Measurements from ENCODE around the gene ZNF124. TPM values are rescaled to one million over a fixed set of nuclear protein-coding genes. Genes with fewer than 3 reads are reported as not detected.
"Not testable (repeated sequence)": the region's sequence is repeated elsewhere in the genome, so short reads cannot be mapped to it uniquely, and the experiment has no call there.

Gene ZNF124
- total RNA-seq, 1 donor from 2014 or later, result 19.6 TPM

DNA sequence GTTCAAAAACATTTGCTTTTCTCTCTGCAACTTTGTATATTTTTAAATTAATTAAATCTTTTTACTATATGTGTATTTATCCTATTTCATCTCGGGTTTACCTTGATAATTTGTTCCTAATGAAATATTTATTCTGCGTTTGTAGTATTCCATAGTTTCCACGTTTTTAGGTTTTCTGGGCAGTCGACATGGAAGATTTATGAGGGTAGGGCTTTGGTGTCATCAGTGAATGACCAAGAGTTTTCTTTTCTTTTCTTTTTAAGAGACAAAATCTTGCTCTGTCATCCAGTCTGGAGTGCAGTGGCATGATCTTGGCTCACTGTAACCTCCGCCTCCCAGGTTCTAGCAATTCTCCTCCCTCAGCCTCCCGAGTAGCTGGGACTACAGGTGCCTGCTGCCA is 50.4 kb downstream of the ZNF124 start:
- Mint-ChIP-seq H3K9me3 (ENCODE audit: unreplicated experiment) (peaks cover 3% of the 10 kb centered on the region), H3K4me1 (ENCODE audit: unreplicated experiment) (no peaks in the 10 kb centered on the region), H3K27me3 (ENCODE audit: unreplicated experiment) (no peaks in the 10 kb centered on the region), H3K36me3 (ENCODE audit: unreplicated experiment) (peaks cover 2% of the 10 kb centered on the region), H3K27ac (ENCODE audit: unreplicated experiment) (no peak overlapping the region), H3K4me3 (ENCODE audit: unreplicated experiment) (no peak overlapping the region)
- TF ChIP-seq, protein P1, sequence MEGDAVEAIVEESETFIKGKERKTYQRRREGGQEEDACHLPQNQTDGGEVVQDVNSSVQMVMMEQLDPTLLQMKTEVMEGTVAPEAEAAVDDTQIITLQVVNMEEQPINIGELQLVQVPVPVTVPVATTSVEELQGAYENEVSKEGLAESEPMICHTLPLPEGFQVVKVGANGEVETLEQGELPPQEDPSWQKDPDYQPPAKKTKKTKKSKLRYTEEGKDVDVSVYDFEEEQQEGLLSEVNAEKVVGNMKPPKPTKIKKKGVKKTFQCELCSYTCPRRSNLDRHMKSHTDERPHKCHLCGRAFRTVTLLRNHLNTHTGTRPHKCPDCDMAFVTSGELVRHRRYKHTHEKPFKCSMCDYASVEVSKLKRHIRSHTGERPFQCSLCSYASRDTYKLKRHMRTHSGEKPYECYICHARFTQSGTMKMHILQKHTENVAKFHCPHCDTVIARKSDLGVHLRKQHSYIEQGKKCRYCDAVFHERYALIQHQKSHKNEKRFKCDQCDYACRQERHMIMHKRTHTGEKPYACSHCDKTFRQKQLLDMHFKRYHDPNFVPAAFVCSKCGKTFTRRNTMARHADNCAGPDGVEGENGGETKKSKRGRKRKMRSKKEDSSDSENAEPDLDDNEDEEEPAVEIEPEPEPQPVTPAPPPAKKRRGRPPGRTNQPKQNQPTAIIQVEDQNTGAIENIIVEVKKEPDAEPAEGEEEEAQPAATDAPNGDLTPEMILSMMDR (IDR thresholded peaks at IDR 0.05), result no peak
- no peak for DNase-seq (ENCODE audit: extremely low spot score, unreplicated experiment)

DNA sequence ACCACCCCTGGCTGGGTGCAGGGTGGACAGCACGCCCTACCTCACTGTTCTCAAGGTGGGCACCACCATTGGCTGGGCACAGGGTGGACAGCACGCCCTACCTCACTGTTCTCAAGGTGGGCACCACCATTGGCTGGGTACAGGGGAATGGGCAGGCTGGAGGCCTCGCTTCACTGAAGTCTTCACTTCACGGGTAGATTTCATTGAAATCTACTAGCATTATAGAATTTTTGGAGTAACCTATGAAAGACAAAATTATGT is 51.5 kb downstream of the ZNF124 start:
- not testable (repeated sequence) for DNase-seq (ENCODE audit: extremely low spot score, unreplicated experiment); H3K27me3 Mint-ChIP-seq (ENCODE audit: unreplicated experiment); H3K27ac Mint-ChIP-seq (ENCODE audit: unreplicated experiment); H3K4me3 Mint-ChIP-seq (ENCODE audit: unreplicated experiment); H3K4me1 Mint-ChIP-seq (ENCODE audit: unreplicated experiment); H3K36me3 Mint-ChIP-seq (ENCODE audit: unreplicated experiment); H3K9me3 Mint-ChIP-seq (ENCODE audit: unreplicated experiment)

DNA sequence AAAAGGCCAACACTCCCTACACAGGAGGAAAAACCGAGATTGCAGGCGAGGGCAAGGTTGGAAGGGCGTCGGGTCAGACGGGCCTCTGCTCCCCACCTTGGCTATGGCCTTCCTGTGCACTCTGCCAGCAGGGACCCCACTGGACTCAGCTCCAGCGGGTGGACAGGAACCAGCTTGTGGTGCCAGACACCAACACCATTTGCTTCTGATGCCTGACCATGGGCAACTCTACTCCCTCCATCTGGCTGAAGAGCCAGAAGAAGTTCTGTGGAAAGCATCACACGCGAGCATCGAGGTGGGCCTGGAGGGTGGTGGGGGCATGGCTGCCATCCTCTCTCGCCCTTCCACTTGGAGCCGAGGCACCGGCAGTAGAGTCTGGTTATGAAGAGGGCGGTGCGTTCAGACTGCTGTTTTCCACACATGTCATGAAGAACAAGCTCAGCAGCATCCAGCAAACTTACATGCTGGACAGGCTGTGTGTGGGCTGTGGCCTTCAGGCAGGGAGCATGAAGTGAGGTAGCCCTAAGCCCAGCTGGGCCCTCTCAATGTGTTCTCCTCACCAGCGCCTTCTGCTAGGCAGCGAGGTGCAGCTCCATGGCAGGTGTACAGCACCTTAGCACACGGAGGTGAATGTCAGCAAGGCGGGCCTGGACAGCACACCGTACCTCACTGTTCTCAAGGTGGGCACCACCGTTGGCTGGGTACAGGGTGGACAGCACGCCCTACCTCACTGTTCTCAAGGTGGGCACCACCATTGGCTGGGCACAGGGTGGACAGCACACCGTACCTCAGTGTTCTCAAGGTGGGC is 52.0 kb downstream of the ZNF124 start:
- no peaks in the 10 kb centered on the region for H3K4me1 Mint-ChIP-seq (ENCODE audit: unreplicated experiment)
- TF ChIP-seq, protein P1 (IDR thresholded peaks at IDR 0.05), result no peak
- H3K4me3 Mint-ChIP-seq (ENCODE audit: unreplicated experiment), result no peak overlapping the region
- H3K27me3 Mint-ChIP-seq (ENCODE audit: unreplicated experiment), result no peaks in the 10 kb centered on the region
- peaks cover 2% of the 10 kb centered on the region for H3K36me3 Mint-ChIP-seq (ENCODE audit: unreplicated experiment)
- no peak for DNase-seq (ENCODE audit: extremely low spot score, unreplicated experiment)
- H3K27ac Mint-ChIP-seq (ENCODE audit: unreplicated experiment), result no peak overlapping the region
- peaks cover 3% of the 10 kb centered on the region for H3K9me3 Mint-ChIP-seq (ENCODE audit: unreplicated experiment)

DNA sequence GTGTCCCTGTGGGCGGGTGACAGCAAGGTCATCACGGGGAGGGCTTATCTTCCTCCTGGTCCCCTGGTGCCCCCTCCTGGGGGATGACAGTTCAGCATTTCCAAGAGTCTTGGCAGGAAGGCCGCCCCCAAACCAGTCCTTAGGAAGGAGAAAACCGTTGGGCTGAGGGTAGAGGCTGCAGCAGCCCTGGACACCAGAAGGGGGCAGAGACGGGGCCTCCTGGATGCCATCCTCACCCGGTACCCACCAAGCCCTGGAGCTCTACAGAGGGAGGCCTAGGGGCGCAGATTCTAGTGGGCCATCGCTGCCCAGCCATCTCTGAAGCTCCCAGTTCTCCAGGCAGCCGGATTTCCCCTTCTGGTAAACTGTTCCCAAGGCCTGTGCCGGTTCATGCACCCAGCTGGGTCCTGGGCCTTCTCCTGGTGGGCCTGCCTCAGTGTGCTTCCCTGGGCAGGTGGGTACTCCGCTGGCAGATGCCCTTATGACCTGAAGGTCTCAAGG is 52.8 kb downstream of the ZNF124 start:
- peak; percentile 79 for DNase-seq (ENCODE audit: extremely low spot score, unreplicated experiment)
- Mint-ChIP-seq H3K9me3 (ENCODE audit: unreplicated experiment) (peaks cover 3% of the 10 kb centered on the region), H3K27ac (ENCODE audit: unreplicated experiment) (no peak overlapping the region), H3K27me3 (ENCODE audit: unreplicated experiment) (no peaks in the 10 kb centered on the region), H3K4me3 (ENCODE audit: unreplicated experiment) (no peak overlapping the region), H3K4me1 (ENCODE audit: unreplicated experiment) (no peaks in the 10 kb centered on the region), H3K36me3 (ENCODE audit: unreplicated experiment) (no peaks in the 10 kb centered on the region)
- TF ChIP-seq, protein P1 (IDR thresholded peaks at IDR 0.05), result no peak

DNA sequence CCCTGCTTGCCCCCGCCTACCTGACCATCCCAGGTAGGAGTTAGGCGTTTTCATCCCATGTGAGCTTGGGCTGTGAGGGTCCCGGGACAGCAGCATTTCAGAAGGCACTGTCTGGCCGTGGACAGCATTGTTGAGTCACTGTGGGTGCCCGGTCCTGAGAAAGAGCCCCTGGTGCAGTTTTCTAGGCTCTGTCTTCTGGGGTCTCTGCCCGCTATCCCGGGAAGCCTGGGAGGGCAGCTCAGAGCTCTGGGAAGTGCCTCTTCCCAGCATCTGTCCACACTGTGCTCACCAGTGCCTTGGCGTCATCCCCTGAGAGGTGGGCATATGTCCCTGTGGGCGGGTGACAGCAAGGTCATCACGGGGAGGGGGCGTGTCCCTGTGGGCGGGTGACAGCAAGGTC is 56.3 kb downstream of the ZNF124 start:
- TF ChIP-seq, protein P1 (IDR thresholded peaks at IDR 0.05), result no peak
- no peak overlapping the region for H3K27ac Mint-ChIP-seq (ENCODE audit: unreplicated experiment)
- peaks cover 8% of the 10 kb centered on the region for H3K4me1 Mint-ChIP-seq (ENCODE audit: unreplicated experiment)
- H3K4me3 Mint-ChIP-seq (ENCODE audit: unreplicated experiment), result no peak overlapping the region
- no peaks in the 10 kb centered on the region for H3K9me3 Mint-ChIP-seq (ENCODE audit: unreplicated experiment)
- DNase-seq (ENCODE audit: extremely low spot score, unreplicated experiment), result peak; percentile 70
- no peaks in the 10 kb centered on the region for H3K27me3 Mint-ChIP-seq (ENCODE audit: unreplicated experiment)
- H3K36me3 Mint-ChIP-seq (ENCODE audit: unreplicated experiment), result no peaks in the 10 kb centered on the region
